SH-SY5Y (cell line): ENCODE data around the gene CYB5R4.

Source experiments
- GATA2 ChIP-seq: IDR thresholded peaks from 2 replicates; pipeline ENCODE4 v1.6.1; 2011; ENCODE audit warnings: mild to moderate bottlenecking, low read depth, low read length
- GATA3 ChIP-seq: IDR thresholded peaks from 2 replicates; pipeline ENCODE4 v1.6.1; 2011; ENCODE audit warnings: low read depth, mild to moderate bottlenecking, low read length, moderate library complexity

DNA sequence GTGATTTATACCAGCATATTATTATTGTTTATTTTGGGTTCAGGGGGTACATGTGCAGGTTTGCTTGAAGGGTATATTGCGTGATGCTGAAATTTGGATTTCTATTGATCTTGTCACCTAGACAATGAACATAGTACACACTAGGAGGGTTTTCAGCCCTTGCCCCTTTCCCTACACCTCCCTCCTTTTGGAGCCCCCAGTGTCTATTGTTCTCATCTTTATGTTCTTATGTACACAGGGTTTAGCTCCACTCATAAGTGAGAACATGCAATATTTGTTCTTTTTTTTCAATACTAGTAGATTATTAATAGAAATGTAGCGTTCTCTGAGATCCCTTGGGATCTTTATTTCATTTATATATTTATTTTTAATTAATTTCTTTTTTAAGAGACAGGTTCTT, 94.9 kb downstream of the CYB5R4 start:
- no peak for TF ChIP-seq GATA3
- no peak for TF ChIP-seq GATA2
